ENCODE data around the gene OGFOD3.
"Not testable (repeated sequence)": the region's sequence is repeated elsewhere in the genome, so short reads cannot be mapped to it uniquely, and the experiment has no call there.

Gene OGFOD3

GRCh38 chr17:82432017-82432416, 13.6 kb upstream of the OGFOD3 start:
- DNase-seq = no peak

GRCh38 chr17:82429824-82430223, 11.4 kb upstream of the OGFOD3 start:
- no peak for DNase-seq

GRCh38 chr17:82428546-82428945, 10.2 kb upstream of the OGFOD3 start:
- no peak for DNase-seq

- no peak for DNase-seq
Measured at GRCh38 chr17:82424863-82425159, 6.4 kb upstream of the OGFOD3 start.

- DNase-seq = peak; percentile 73 to 77
Measured at GRCh38 chr17:82424001-82424862, 5.8 kb upstream of the OGFOD3 start.

GRCh38 chr17:82419540-82419939, 1.2 kb upstream of the OGFOD3 start:
- DNase-seq = no peak

GRCh38 chr17:82416771-82417170, 1.6 kb downstream of the OGFOD3 start:
- no peak for DNase-seq

- no peak for DNase-seq
Measured at GRCh38 chr17:82416264-82416663, 2.1 kb downstream of the OGFOD3 start.

- no peak for DNase-seq
Measured at GRCh38 chr17:82415786-82416185, 2.6 kb downstream of the OGFOD3 start.

- DNase-seq = no peak
Measured at GRCh38 chr17:82415336-82415735, 3.0 kb downstream of the OGFOD3 start.

- DNase-seq = peak; percentile 83 to 84
Measured at GRCh38 chr17:82414548-82415281, 3.7 kb downstream of the OGFOD3 start.

GRCh38 chr17:82412535-82413520, 5.6 kb downstream of the OGFOD3 start:
- no peak for DNase-seq

- DNase-seq = not testable (repeated sequence)
Measured at GRCh38 chr17:82412081-82412480, 6.3 kb downstream of the OGFOD3 start.

GRCh38 chr17:82411396-82412053, 6.9 kb downstream of the OGFOD3 start:
- no peak for DNase-seq

GRCh38 chr17:82410014-82410716, 8.2 kb downstream of the OGFOD3 start:
- no peak for DNase-seq

GRCh38 chr17:82408938-82409318, 9.5 kb downstream of the OGFOD3 start:
- no peak for DNase-seq

- DNase-seq = no peak
Measured at GRCh38 chr17:82408288-82408937, 10.0 kb downstream of the OGFOD3 start.

- DNase-seq = no peak
Measured at GRCh38 chr17:82407255-82407654, 11.1 kb downstream of the OGFOD3 start.

GRCh38 chr17:82406131-82406671, 12.2 kb downstream of the OGFOD3 start:
- DNase-seq = no peak

GRCh38 chr17:82405051-82405450, 13.3 kb downstream of the OGFOD3 start:
- DNase-seq = no peak
